ENCODE results near the gene CARMIL1. TPM values are rescaled to one million over a fixed set of nuclear protein-coding genes. Genes with fewer than 3 reads are reported as not detected.

CARMIL1 gene
- total and polyA plus RNA-seq, 2 of the 8 experiments (the other 6 are each of a cell fraction or from before 2014, with no cell fraction given) = 20.3 to 40.4 TPM

DNA sequence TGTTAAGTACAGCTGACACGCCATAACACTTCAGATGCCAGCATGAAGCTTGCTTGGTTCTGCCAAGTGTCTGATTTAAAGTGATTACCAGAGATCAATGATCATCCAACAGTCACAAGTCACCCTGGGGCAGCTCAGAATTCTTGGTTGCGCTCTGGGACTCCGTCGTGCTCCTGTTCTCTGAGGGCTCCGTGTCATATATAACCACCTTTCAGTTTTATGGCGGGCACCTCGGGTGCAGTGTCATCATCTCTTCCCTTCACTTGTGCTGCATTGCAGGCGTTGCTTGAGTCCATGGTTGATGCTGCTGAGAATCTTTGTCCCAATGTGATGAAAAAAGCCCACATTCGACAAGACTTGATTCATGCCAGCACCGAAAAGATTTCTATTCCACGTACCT lies 271.5 kb downstream of the CARMIL1 start:
- no peaks in the 10 kb centered on the region for H3K79me1 ChIP-seq (ENCODE audit: low read depth, low read length)
- no peak overlapping the region for H3K4ac ChIP-seq (replicated peaks; ENCODE audit: insufficient read length, low read depth, low read length)
- H3K9ac ChIP-seq (replicated peaks in 1 of 4; ENCODE audit: extremely low read depth in 1 of 4, low read depth in 3 of 4, low read length in 3 of 4) = no peak overlapping the region
- H4K91ac ChIP-seq (replicated peaks; ENCODE audit: insufficient read length, low read length) = no peak overlapping the region
- TF ChIP-seq EZH2 (IDR thresholded peaks at IDR 0.05; ENCODE audit: low read depth, low read length, severe bottlenecking) = no peak
- TF ChIP-seq TAF1 (IDR thresholded peaks at IDR 0.05; ENCODE audit: low read depth, low read length) = no peak
- no peak for TF ChIP-seq CBX8 (IDR thresholded peaks at IDR 0.05; ENCODE audit: borderline replicate concordance, low read depth, low read length)
- TF ChIP-seq YY1 (IDR thresholded peaks at IDR 0.05; ENCODE audit: low read depth, low read length) = no peak
- no peak for TF ChIP-seq SP2 (IDR thresholded peaks at IDR 0.05; ENCODE audit: low read length)
- H3K36me3 ChIP-seq (ENCODE audit: control insufficient read depth in 2 of 4, insufficient read depth in 4 of 4, low read length in 3 of 4) = no peaks in the 10 kb centered on the region
- ChIA-PET CTCF (ENCODE audit: partially characterized antibody) (interaction anchor here (1.3 to 2.1 kb wide), 4 partner anchors 10 to 327 kb away, joined by 4 to 9 read pairs (median 4); no protein-coding TSS in a partner anchor), POLR2A (ENCODE audit: partially characterized antibody) (no interaction called here)
- no peak overlapping the region for H2BK20ac ChIP-seq (ENCODE audit: low read length)
- peaks cover 0 to 2% of the 10 kb centered on the region in 2 experiments for H4K20me1 ChIP-seq (replicated peaks in 1 of 2; ENCODE audit: control insufficient read depth in 1 of 2, insufficient read depth in 2 of 2, low read length in 2 of 2)
- H3K79me2 ChIP-seq (ENCODE audit: control insufficient read depth in 1 of 2, insufficient read depth in 2 of 2, low read length in 2 of 2) = no peaks in the 10 kb centered on the region
- no peak for FAIRE-seq
- no peak for DNase-seq (ENCODE audit: low read depth in 1 of 2, low spot score in 2 of 2)
- H2AK5ac ChIP-seq (ENCODE audit: low read depth, low read length) = no peak overlapping the region
- WGBS, 2 experiments (ENCODE audit: extremely low coverage in 1 of 2, insufficient coverage in 1 of 2, insufficient read length in 1 of 2, insufficient replicate concordance in 2 of 2, low coverage in 1 of 2, low lambda C conversion rate in 2 of 2, missing lambda C conversion rate in 1 of 2) = 92% methylated on average over 11 of the region's 11 CpGs; no CpG with 5 or more reads in 1 of the 2 experiments
- H4K8ac ChIP-seq (ENCODE audit: extremely low read depth, insufficient read depth, low read length) = no peak overlapping the region
- H3K27ac ChIP-seq (ENCODE audit: low read depth, low read length) = no peak overlapping the region
- H3K4me1 ChIP-seq (replicated peaks in 1 of 4; ENCODE audit: control insufficient read depth in 3 of 4, insufficient read depth in 4 of 4, low read length in 3 of 4) = no peaks in the 10 kb centered on the region
- H2BK15ac ChIP-seq (ENCODE audit: low read length) = no peak overlapping the region
- no peaks in the 10 kb centered on the region for H3K23me2 ChIP-seq (ENCODE audit: low read depth, low read length)
- H3K27me3 ChIP-seq (replicated peaks in 1 of 4; ENCODE audit: control insufficient read depth in 3 of 4, extremely low read depth in 1 of 4, insufficient read depth in 3 of 4, low read length in 3 of 4) = no peaks in the 10 kb centered on the region
- no peak overlapping the region for H2BK12ac ChIP-seq (ENCODE audit: low read depth, low read length)
- H3K14ac ChIP-seq (ENCODE audit: insufficient read length) = no peak overlapping the region
- no peak overlapping the region for H2BK5ac ChIP-seq (ENCODE audit: low read depth, low read length)
- no peak overlapping the region for H4K5ac ChIP-seq (ENCODE audit: insufficient read length, low read depth, low read length)
- H2BK120ac ChIP-seq (replicated peaks; ENCODE audit: low read depth, low read length) = no peak overlapping the region
- H3K18ac ChIP-seq (ENCODE audit: extremely low read depth, low read length) = no peak overlapping the region
- no peak overlapping the region for H3K23ac ChIP-seq (ENCODE audit: insufficient read length)
- H3K9me3 ChIP-seq (ENCODE audit: insufficient read depth in 2 of 2, low read depth in 1 of 2, low read length in 1 of 2) = no peaks in the 10 kb centered on the region
- H3K4me3 ChIP-seq (ENCODE audit: extremely low read depth in 1 of 4, insufficient read depth in 2 of 4, low read depth in 3 of 4, low read length in 4 of 4) = no peak overlapping the region
- H3K4me2 ChIP-seq (ENCODE audit: insufficient read depth in 1 of 2, low read depth in 2 of 2, low read length in 2 of 2) = no peak overlapping the region
- no peak overlapping the region for H3K56ac ChIP-seq (replicated peaks; ENCODE audit: insufficient read length, low read depth, low read length)
- no peak overlapping the region for H2AFZ ChIP-seq (ENCODE audit: low read length)

Data from H1 (cell line).